Measurements from ENCODE around the gene HOXC13.

The HOXC13 gene

GRCh38 chr12:53965281-53966084, 26.9 kb downstream of the HOXC13 start:
- DNase-seq (ENCODE audit: insufficient read length, low spot score) (no peak), FAIRE-seq (no peak)
- TF ChIP-seq POLR2A (IDR thresholded peaks at IDR 0.05; ENCODE audit: low read depth, low read length): no peak

DNA sequence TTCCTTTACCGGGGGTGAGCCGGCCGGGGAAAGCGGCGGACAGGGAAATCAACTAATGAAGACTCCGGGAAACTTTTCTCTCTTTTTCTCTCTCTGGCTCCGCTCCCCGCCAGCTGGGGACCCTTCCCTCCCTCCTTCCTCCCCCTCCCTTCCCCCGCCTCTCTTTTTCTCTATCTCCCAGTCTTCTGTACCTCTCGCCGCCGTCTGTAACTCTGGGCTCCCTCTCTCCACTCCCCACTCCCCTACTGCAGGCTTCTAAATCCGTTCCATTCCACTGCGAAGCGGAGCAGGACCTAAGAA, 27.4 kb downstream of the HOXC13 start:
- no peak for FAIRE-seq
- TF ChIP-seq POLR2A (IDR thresholded peaks at IDR 0.05; ENCODE audit: low read depth, low read length): no peak

GRCh38 chr12:53966385-53967133, 27.9 kb downstream of the HOXC13 start:
- no peak for TF ChIP-seq POLR2A (IDR thresholded peaks at IDR 0.05; ENCODE audit: low read depth, low read length)
- FAIRE-seq (no peak), DNase-seq (ENCODE audit: insufficient read length, low spot score) (no peak)

More for the DNA sequence above, 27.4 kb downstream of the HOXC13 start:
- DNase-seq (ENCODE audit: insufficient read length, low spot score): no peak

DNA sequence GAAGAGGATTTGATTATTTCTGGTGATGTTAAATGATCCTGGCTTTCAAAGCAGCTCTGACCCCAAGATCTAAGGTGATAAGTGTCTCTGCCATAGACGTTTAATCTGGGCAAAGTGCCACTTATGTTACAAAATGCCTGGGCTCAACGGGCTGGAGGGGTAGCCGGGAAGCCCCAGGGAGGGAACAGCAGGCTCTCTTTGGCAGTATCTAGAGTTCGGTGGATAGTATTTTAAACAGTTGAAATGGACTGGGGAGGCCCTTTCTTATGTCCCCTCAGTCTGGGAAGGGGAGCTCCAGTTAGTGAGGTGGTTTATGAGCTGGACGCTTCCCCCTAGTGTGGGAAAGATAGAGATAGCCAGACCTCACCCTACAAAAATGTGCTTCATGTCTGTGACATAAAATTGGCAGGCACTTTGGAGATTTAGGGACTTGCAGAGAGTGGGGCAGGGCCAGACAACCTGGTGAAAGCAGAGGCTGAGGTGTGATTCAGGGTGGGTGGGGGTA, 28.8 kb downstream of the HOXC13 start:
- no peak for FAIRE-seq
- no peak for TF ChIP-seq POLR2A (IDR thresholded peaks at IDR 0.05; ENCODE audit: low read depth, low read length)
- DNase-seq (ENCODE audit: insufficient read length, low spot score): no peak

GRCh38 chr12:53968214-53969127, 29.8 kb downstream of the HOXC13 start:
- DNase-seq (ENCODE audit: insufficient read length, low spot score) (no peak), FAIRE-seq (no peak)

DNA sequence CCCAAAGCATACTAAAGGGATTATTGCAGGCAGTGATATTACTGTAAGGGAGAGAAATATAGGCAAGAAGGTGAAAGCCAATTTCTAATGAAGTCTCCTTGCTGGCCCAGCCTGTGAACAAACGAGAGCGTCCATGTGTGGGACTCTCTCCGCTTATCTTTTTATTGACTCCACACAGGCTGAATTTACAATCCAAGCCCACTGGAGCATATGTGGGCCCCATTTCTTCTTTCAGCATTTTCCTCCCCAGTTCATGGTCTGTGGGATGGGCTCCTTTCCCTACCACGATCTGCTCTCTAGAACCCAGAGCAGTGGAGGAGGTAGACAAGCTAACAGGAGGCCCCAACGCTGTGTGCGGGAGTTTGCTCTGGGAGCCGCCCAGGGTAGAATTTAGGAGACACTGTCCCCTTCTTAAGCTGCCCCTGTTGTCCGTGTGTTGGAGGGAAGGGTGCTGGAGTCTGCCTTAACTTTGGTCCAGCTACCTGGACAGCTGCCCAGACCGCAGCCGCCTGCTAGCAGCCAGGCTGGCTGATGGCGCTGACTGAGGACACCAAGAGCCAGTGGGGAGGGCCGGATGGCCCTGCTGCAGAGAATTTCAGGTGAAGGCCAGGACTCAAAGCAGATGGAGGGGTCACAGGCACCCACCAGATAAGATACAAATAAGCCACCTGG, 31.1 kb downstream of the HOXC13 start:
- TF ChIP-seq POLR2A (IDR thresholded peaks at IDR 0.05; ENCODE audit: low read depth, low read length): no peak
- FAIRE-seq (no peak), DNase-seq (ENCODE audit: insufficient read length, low spot score) (no peak)

More at GRCh38 chr12:53968214-53969127, 29.8 kb downstream of the HOXC13 start:
- no peak for TF ChIP-seq POLR2A (IDR thresholded peaks at IDR 0.05; ENCODE audit: low read depth, low read length)

DNA sequence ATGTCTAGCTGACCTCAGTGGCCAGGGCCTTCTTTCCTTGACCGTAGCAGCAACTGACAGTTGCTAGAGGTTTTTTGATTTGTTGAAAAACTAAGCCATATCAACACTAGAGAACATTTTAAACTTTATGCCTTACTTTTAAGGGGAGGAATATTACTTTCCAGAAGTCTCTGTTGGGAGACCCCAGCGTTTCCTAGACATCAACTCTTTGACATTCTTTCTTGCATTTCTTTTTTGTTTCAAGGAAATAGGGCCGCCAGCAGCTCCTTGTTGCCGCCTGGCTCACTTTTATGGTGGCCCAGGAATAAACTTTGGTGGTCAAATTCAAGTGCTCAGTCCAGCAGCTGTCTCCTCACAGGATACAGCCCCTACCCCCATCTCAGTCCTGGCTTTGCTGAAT, 31.8 kb downstream of the HOXC13 start:
- FAIRE-seq (no peak), DNase-seq (ENCODE audit: insufficient read length, low spot score) (no peak)
- TF ChIP-seq POLR2A (IDR thresholded peaks at IDR 0.05; ENCODE audit: low read depth, low read length): no peak

DNA sequence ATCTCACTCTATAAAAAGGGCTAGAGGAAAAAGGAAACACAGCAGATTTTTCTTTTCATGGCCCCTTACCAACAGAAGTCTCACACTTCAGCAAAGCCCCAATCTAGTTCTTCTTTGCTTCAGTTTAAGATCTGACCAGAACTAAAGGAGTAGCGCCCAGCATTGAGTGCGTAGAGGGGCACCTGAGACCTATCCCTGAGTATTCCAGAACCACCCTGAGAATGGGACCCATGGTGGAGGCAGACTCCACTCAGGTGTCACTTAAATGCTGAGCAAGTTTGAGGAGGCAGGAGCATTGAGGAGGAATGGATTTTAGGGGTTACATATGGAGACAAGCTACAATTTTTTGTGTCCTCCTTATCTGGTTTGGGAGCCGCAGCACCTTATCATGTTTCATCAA, 32.5 kb downstream of the HOXC13 start:
- DNase-seq (ENCODE audit: insufficient read length, low spot score) (no peak), FAIRE-seq (no peak)
- no peak for TF ChIP-seq POLR2A (IDR thresholded peaks at IDR 0.05; ENCODE audit: low read depth, low read length)

DNA sequence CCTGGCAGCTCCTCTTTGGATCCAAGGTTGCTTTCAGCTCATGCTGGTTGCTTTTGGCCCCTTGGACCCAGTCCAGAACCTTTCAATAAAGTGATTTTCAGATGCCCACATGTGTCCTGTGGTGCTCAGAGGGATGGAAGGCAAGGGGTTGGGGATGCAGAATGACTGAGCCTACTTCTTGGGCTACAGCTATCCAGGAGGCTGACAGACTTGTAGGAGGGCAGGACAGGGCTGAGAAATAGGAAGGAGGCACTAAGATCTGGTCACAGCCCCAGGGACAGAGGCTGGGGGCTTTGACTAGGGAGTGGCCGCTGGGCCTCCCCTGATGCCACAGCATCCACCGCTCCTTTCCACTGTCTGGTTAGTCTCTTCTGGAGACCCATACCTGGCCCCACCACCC, 33.1 kb downstream of the HOXC13 start:
- no peak for DNase-seq (ENCODE audit: insufficient read length, low spot score)
- no peak for TF ChIP-seq POLR2A (IDR thresholded peaks at IDR 0.05; ENCODE audit: low read depth, low read length)
- no peak for FAIRE-seq

DNA sequence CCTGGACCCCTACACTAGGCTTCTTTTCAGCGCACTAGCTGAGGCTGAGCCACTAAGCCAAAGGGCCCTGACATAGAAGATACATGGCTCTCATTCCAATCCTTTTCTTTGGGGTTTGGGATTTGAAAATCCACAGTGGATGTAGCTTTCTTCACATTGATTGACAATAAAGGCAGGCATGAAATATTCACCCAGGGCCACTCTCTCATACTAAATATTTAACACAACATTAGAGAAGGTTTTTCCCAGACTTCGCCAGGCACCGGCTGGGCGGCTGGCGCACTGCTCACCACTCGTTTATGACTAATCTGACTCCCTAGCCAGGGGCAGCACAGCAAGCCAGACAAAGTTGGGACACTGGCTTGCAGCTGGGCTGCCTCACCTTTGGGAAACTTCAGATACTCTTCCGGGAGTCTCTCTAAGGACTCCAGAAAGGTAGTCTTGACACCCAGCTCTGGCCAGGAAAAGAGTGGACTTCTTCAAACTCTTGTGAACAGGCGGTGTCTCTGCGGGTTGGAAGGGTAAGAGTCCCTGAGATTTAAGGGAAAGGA, 33.6 kb downstream of the HOXC13 start:
- TF ChIP-seq POLR2A (IDR thresholded peaks at IDR 0.05; ENCODE audit: low read depth, low read length): no peak; the same call in 1 of the 2 replicates
- DNase-seq (ENCODE audit: insufficient read length, low spot score) (peak; percentile 86), FAIRE-seq (peak; percentile 84)

GRCh38 chr12:53972722-53973235, 34.1 kb downstream of the HOXC13 start, which contains the start of gene HOXC11:
TSS of gene HOXC11 (plus strand) at chr12:53973126. CDS start at chr12:53973242, 116 bp downstream.
- DNase-seq (ENCODE audit: insufficient read length, low spot score): no peak
- FAIRE-seq: no peak
- TF ChIP-seq POLR2A (IDR thresholded peaks at IDR 0.05; ENCODE audit: low read depth, low read length): no peak

DNA sequence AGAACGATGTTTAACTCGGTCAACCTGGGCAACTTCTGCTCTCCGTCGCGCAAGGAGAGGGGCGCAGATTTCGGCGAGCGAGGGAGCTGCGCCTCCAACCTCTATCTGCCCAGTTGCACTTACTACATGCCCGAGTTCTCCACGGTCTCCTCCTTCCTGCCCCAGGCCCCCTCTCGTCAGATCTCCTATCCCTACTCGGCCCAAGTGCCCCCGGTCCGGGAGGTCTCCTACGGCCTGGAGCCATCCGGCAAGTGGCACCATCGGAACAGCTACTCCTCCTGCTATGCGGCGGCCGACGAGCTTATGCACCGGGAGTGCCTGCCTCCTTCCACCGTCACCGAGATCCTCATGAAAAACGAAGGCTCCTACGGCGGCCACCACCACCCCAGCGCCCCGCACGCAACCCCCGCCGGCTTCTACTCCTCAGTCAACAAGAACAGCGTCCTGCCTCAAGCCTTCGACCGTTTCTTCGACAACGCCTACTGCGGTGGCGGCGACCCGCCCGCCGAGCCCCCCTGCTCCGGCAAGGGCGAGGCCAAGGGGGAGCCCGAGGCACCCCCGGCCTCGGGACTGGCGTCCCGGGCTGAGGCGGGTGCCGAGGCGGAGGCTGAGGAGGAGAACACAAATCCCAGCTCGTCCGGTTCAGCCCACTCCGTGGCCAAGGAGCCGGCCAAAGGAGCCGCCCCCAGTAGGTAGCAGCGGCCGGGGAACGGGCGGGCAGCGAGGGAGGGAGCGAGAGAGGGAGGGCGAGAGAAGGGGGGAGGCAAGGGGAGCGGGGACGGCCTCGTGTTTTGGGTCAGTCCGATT, 34.8 kb downstream of the HOXC13 start:
- DNase-seq (ENCODE audit: insufficient read length, low spot score): peak; percentile 67
- FAIRE-seq: no peak

More for the DNA sequence above, 34.8 kb downstream of the HOXC13 start:
- TF ChIP-seq POLR2A (IDR thresholded peaks at IDR 0.05; ENCODE audit: low read depth, low read length): peak; percentile 56
